ENCODE measurements around the gene SH3YL1.
A peak's percentile ranks its signal among the peaks of the same experiment; 100 is the strongest.

Gene SH3YL1

DNA sequence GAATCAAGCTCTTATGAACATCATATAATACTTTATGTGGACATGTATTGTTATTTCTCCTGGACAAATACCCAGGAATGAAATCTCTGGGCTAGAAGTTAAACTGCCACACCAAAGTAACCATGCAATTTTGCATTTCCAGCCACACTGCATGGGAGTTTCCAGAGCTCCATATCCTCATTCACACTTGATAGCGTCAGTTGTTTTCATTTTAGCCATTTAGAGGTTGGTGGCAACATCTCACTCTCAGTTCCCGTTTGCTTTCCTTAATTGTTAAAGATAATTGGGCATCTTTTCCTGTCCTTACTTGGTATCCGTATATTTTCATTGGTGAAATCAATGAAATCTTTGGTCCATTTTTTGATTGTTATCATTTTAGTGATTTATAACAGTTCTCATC, 47.8 kb downstream of the SH3YL1 start:
- no peak for DNase-seq

DNA sequence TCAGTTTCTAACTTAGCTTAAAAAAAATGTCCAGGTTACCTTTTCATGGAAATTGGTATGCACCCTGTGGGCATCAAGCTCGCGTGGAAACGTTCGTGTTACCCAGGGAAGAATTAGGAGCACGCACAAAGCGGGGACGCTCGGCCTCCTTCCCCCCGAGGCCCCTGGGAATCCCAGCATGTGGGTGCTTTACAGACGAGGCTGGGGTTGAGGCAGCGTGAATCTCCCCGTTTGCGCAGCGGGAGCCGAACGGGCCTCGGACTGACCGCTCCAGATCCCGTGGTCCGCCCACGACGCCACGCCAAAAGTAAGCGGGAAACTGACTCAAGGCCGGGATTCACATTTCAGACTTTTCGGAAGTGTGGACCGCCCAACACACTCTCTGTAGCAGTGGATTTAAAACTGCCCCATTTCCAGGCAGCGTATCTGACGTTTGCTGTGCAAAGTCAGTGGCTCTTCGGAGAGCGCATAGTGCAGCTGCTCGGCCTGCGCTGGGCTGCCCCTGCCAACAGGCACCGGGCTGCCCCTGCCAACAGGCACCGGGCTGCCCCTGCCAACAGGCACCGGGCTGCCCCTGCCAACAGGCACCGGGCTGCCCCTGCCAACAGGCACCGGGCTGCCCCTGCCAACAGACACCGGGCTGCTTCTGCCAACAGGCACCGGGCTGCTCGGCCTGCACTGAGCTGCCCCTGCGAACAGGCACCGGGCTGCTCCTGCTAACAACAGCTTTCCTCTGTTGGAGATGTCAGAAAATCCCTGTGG, 49.7 kb downstream of the SH3YL1 start:
- DNase-seq = peak in 1 of 2 donors; percentile 17

DNA sequence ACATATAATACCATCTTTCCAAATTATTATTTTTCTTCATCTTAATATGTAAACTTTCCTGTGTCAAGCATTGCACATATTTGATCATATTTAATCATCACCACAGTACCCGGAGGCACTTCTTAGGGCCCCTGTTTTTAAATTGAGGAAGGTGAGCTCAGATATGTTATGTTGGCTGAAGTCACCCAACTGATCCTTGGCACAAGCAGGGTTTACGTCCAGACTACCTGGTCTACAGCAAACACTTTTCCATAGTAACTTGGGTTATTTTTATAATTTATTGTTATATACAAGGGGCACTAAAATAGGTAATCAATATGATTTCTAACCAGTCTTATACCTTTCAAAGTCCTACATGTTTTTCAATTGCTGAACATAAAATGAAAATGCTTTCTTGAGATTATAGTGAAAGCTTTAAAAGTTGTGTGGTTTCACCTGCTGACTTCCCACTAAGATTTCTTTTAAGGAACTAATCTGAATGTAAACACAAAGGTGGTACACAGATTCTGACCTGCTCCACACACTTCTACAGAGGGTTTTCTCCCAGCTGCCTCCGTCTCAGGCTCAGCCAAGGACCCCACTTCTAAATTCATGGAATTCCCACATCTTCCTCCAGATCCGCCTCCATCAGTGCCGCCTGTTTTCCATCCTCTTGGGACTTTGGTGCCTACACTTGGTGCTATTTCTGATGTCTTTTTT, 52.2 kb downstream of the SH3YL1 start:
- no peak for DNase-seq

DNA sequence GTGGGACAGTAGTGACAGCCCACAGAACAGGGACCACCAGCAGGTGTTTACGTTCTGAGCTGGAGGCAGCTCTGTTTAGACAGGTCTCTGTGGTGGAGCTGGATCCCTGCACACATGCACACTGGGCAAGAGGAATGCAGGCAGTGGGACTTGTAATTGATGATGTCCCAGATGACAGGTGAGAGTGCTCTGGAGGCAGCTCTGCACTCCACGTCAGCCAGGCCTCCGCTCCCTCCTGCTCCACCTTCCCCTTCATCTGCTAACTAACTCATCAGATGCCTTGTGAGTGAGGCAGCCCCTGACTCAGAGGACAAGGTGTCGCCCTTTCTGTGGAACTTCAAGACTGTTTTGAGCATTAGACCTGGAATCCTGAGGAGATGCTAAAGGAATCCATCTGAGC, 53.2 kb downstream of the SH3YL1 start:
- DNase-seq = no peak

DNA sequence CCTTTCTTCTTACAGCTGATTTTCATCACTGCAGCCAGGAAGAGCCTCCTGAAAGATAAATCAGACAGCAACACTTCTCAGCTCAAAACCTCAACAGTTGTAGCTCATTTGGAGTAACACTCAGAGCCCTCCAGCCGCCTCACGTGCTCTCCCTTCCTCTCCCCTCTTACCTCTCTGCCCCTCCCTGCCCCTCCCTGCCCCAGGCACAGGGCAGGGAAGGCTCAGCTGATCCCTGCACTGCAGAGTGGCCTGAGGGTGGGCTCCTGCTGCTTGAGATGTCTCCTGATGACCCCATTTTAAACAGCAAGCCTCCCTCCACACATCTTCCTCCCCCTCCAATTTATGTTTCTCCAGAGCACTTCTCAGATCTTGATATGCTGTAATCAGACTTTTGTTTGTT, 54.4 kb downstream of the SH3YL1 start:
- DNase-seq = no peak

GRCh38 chr2:208335-208734, 55.5 kb downstream of the SH3YL1 start:
- DNase-seq = no peak

DNA sequence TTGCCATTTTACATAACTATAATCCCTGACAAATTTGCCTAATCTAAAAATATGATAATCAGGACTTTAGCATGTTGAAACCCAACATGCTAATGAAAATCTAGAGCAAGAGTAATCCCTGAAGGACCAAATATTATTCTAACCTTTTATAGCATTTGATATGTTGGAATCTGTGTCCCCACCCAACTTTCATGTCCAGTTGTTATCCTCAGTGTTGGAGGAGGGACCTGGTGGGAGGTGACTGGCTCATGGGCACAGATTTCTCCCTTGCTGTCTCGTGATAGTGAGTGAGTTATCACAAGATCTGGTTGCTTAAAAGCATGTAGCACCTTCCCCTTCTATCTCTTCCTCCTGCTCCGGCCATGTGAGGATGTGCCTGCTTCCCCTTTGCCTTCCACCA, 59.8 kb downstream of the SH3YL1 start:
- DNase-seq = no peak

- no peak for DNase-seq
Observed at GRCh38 chr2:203401-203800, 60.4 kb downstream of the SH3YL1 start.

DNA sequence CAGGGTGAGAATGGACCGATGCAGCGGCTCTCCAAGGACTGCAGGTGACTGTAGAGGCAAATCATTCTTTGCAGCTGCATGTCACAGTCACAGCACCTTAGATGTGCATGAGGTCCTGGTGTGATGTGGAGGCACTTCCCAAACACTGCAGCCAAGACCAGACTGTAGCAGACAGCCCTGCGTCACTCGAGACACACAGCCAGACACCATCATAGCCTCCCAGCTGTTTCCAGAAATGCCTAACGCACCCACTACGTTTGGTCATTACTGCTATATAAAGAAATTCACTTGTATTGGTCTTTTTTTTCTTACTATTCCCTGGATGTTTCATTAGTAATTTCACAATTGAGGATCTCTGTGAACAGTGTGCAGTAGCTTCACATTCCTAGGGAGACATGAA, 60.9 kb downstream of the SH3YL1 start:
- no peak for DNase-seq

DNA sequence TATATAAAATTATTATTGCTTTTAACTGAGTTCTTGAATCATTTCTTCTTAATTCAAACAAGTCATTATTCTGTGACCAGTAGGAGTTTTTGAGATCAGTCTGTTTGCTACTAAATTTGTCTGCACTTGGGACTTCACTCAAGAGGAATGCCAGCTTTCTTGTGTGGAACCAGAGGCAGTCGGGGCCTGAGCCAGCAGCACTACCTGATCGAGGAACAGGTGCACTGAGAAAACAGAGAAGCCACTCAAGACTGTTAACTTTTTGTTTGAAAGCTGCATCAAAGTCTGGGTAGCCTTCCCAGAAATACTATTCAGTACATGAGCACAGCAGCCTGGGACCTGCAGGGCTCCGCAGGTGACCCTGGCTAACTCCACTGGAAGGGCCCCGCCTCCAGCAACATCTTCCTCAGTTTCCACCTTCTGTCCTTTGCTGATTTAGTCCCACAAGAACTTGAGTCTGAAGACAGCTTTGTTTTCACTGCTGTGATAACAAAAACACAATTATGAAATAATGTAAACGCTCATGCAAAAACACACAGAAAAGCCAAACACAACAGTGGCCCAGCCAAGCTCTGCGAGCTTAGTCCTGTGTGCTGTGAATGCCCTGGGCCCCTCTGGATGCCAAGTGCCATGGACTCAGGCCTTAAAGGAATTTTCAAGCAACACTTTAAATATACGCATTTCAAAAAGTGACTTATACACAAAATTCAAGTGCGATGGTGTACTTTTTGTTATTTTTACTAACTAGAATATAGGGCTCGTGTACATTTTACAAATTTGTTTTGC, 62.0 kb downstream of the SH3YL1 start:
- no peak for DNase-seq

DNA sequence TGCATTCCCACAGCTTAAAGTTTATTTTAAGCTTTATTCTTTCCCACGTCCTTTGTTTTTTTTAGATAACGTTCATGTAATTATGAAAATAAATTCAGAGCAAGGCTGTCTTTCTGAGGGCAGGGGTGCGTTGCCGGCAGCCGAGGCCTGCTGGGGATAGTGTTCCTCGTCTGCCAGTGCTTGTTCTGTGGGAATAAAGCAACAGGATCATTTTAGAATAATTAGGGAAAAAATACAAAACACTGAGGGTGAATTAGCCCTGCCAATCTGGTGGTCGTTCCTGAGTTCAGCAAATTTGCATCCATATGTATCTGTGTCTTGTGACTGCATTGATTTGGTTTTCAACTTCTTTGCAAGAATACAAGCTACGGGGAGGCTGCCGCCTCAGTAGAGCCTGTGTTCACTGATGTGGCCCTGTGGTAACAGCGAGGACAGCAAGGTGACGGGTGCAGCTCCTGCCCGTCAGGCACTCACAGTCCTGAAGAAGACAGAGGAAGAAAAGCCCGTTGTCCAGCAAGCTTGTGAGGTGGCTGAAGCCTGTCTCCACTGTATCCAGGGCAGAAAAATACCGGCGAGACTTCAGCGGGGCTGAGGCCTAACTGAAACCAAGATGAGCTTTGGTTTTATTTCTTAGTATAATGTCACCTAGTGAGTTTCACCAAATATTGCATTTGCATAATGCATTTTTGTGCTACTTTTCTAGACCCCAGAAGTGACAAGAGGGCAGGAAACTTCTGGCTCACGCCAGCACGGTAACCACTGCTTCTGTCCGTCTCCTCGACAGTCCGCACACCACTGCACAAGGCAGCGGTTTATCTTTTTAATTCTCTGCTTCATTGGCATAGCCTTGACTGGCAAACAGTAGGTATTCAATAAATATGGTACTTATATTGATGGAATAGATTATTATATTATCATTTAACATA, 64.5 kb downstream of the SH3YL1 start:
- DNase-seq = no peak

DNA sequence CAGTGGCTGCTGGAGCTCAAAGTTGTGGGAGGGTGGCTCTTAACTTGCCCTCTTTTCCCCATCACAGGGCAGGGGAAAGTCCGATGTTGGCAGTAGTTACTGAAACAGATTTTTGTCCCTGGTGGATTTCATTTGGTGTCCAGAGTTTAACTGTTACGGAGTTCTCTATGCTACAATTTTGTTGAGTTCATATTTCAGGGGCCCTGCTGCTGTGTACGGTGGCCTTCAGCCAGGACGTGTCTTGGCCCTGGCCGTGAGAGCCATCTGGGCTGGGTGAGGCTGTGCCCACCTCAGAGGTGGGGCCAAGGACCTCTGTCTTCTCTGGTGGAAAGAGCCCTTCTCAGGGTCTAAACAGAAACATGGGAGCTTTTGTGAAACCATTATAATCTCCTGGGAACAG, 67.4 kb downstream of the SH3YL1 start:
- no peak for DNase-seq

- DNase-seq = no peak
Observed at GRCh38 chr2:195932-196331, 67.9 kb downstream of the SH3YL1 start.

GRCh38 chr2:193141-193671, 70.6 kb downstream of the SH3YL1 start:
- DNase-seq = peak in 1 of 2 donors; percentile 9

GRCh38 chr2:191311-192190, 72.3 kb downstream of the SH3YL1 start:
- no peak for DNase-seq

DNA sequence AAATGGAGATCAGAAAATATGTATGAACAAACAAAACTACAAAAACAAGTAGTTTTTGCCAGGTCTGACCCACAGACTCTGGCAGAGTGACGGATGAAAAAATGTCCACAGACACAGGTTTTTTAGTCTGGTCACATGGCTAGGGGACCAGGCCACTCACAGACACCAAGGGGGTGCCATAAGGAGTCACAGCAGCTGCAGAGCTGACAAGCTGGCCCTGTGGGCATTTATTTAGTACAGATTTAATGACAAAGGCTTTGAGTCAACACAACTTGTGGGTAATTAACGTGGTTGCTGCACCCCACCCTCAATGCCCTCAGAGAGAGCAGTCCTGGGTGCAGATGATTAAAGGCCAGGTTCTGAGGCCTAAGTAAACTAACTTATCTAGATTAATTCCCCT, 76.0 kb downstream of the SH3YL1 start:
- DNase-seq = no peak

GRCh38 chr2:185221-185620, 78.6 kb downstream of the SH3YL1 start:
- no peak for DNase-seq

DNA sequence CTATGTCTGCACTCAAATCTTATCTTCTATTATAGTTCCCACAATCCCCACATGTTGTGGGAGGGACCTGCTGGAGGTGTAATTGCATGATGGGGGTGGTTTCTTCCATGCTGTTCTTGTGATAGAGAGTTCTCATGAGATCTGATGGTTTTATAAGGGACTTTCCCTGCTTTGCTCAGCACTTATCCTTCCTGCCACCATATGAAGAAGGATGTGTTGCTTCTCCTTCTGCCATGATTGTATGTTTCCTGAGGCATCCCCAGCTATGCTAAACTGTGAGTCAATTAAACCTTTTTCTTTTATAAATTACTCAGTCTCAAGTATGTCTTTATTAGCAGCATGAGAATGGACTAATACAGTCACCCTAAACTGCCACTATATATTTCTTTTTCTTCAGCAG, 79.1 kb downstream of the SH3YL1 start:
- no peak for DNase-seq

DNA sequence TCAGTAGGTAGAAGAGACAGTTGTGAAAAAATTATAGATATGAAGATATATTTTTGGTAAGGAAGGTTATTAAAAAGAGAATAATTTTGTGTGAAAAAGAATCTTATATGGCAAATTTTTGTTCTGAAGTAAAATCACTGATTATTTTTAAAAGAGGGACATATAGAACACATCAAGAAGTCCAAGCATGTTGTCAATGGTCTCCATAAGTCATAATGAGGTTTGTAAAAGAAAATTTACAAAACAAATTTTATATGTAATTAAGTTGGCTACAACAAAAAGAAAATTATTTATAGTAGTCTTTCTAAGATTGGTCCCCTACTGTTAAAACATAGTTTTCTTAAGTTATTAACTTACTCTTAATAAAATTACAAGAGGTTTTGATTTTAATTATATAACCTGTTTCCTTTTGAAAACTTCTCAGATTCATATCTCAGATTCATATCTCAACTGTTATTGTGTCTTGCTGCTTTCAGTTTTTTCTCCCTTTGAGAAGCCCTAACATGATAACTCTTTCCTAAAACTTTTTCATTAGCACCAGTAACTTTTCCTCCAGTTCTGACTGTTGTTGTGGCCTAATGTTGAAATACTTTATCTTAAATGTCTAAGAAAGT, 81.2 kb downstream of the SH3YL1 start:
- no peak for DNase-seq

DNA sequence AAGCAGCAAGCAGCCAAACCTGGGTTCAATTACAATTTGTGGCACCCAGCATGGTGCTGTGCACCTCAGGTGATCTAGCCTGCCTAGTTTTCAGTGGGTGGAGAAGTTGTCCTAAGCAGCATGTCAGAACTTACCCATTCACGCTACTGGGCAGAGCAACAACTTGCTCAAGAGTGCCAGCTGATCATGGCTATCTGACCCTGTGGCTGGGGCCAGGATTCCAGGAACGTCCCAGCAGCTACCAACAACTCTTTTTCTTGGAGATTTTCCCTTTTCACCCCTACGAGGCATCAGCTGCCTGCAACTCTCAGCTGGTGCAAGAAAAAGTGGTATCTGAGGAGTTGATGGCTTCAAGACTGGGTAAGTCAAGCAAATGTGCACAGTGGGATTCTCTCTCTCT, 83.5 kb downstream of the SH3YL1 start:
- no peak for DNase-seq

GRCh38 chr2:179886-180285, 83.9 kb downstream of the SH3YL1 start:
- no peak for DNase-seq

All from hippocampal formation (tissue), 2 donors.